GM19240 (cell line): ENCODE results near the gene S1PR1.

Source experiments
- DNase-seq: peaks from one replicate; pipeline ENCODE4 v3.0.0; 2011; ENCODE audit warnings: low spot score; ENCODE audit not compliant: insufficient read length

Gene S1PR1

GRCh38 chr1:101245246-101245927 lies 8.6 kb downstream of the S1PR1 start:
- DNase-seq = no peak

GRCh38 chr1:101247404-101248287 lies 10.8 kb downstream of the S1PR1 start:
- no peak for DNase-seq

- DNase-seq = no peak
Observed at GRCh38 chr1:101250222-101250621, 13.4 kb downstream of the S1PR1 start.

GRCh38 chr1:101250656-101251272 lies 13.9 kb downstream of the S1PR1 start:
- no peak for DNase-seq

GRCh38 chr1:101251504-101251903 lies 14.7 kb downstream of the S1PR1 start:
- DNase-seq = no peak

- DNase-seq = no peak
Observed at GRCh38 chr1:101253976-101254674, 17.3 kb downstream of the S1PR1 start.

- DNase-seq = no peak
Observed at GRCh38 chr1:101257500-101258325, 20.9 kb downstream of the S1PR1 start.

- no peak for DNase-seq
Observed at GRCh38 chr1:101259744-101260148, 22.9 kb downstream of the S1PR1 start.

- DNase-seq = no peak
Observed at GRCh38 chr1:101260556-101261350, 23.9 kb downstream of the S1PR1 start.

GRCh38 chr1:101261623-101262022 lies 24.8 kb downstream of the S1PR1 start:
- no peak for DNase-seq

- DNase-seq = no peak
Observed at GRCh38 chr1:101262060-101262459, 25.2 kb downstream of the S1PR1 start.

GRCh38 chr1:101262630-101263348 lies 26.0 kb downstream of the S1PR1 start:
- DNase-seq = no peak

- DNase-seq = no peak
Observed at GRCh38 chr1:101264697-101265096, 27.9 kb downstream of the S1PR1 start.

- DNase-seq = no peak
Observed at GRCh38 chr1:101265684-101266083, 28.9 kb downstream of the S1PR1 start.

GRCh38 chr1:101267082-101267481 lies 30.3 kb downstream of the S1PR1 start:
- no peak for DNase-seq

GRCh38 chr1:101268893-101269292 lies 32.1 kb downstream of the S1PR1 start:
- DNase-seq = no peak

- DNase-seq = no peak
Observed at GRCh38 chr1:101275672-101276071, 38.9 kb downstream of the S1PR1 start.

GRCh38 chr1:101276818-101277217 lies 40.0 kb downstream of the S1PR1 start:
- no peak for DNase-seq

GRCh38 chr1:101278238-101278637 lies 41.4 kb downstream of the S1PR1 start:
- no peak for DNase-seq
